HG03135 (cell line): ENCODE data around the gene RYR2.

Source experiments
- ATAC-seq: cut with Tn5 transposase; IDR thresholded peaks from one replicate; pipeline ENCODE4 v1.9.1; 2021; ENCODE audit warnings: mild to moderate bottlenecking, moderate library complexity; ENCODE audit not compliant: unreplicated experiment

The RYR2 gene

GRCh38 chr1:237619553-237619952 lies 577.6 kb downstream of the RYR2 start:
- ATAC-seq: no peak

DNA sequence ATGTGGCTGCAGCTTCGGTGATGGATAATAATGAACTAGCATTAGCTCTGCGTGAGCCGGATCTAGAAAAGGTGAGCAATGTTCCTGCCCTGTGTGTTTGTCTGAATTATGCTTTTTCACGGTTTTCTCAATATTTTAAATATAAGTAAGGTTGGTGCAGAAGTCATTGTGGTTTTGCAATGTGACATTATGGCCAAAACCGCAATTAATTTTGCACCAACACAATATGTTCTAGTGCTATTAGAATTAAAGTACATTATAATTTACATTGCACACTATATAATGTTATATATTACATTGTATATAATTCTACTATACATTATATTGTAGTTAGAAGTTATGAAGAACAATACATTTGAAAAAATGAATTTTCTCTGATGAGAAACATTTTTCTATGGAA lies 592.9 kb downstream of the RYR2 start:
- ATAC-seq: no peak

- ATAC-seq: no peak
Observed at GRCh38 chr1:237638555-237638954, 596.6 kb downstream of the RYR2 start.

DNA sequence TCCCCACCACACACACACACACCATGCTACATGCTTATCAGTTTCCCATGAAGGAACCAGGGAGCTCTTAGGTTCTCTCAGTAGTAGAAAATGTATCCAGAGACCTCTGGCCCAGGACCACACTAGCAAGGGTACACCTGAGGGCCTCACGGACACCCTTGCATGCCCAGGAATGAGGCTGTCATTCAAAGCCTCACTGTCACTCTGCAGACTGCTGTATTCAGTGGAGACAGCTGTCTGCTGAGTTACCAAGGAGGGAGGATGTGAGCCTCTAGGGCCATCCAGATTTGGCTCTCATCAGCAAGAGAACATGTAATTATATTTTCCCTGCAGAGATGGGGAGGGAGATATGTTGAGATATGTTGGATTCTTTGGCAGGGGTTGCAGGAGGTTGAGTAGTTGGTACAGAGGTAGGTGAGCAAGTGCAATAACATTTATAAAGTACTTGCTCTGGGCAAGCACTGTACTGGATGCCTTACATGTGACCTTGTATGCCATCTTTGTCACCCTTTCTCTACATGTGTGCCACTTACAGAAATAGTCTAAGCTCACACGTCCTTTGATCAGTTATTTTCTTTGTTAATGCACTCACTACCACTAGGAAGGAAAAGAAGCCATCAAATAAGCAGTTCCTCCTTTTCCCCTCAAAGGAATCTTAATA lies 598.2 kb downstream of the RYR2 start:
- ATAC-seq: no peak

GRCh38 chr1:237640966-237641365 lies 599.0 kb downstream of the RYR2 start:
- no peak for ATAC-seq

DNA sequence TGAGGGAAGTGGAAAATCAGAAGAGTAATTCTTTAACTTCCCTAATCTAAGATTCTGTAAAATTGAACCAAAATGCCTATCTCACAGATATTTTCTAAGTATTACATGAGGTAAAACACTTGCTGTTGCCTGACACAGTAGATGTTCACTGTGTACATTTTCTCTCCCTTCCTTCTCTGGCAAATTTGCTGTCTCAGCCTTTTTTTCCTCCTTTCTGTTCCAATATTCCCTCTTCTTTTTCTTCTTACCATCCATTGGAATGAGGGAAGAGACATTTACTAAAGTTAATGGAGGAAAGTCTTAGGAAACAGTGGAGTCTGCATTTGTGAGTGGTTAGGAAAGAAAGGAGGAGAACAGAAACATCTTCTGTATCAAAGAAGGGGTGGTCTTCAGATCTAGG lies 608.8 kb downstream of the RYR2 start:
- no peak for ATAC-seq

DNA sequence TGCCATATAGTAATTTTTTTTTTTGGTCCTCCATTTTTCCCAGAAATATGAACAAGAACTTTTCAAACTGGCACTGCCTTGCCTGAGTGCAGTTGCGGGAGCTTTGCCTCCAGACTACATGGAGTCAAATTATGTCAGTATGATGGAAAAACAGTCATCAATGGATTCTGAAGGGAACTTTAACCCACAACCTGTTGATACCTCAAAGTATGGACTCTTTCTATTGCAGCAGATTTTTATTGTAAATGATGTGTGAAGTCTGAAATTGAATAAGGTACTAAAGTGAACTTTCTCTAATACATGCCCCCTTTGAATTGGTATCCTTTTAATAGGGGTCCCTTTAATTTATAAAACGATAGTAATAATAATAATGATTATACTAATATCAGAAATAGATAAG lies 613.8 kb downstream of the RYR2 start:
- ATAC-seq: no peak

DNA sequence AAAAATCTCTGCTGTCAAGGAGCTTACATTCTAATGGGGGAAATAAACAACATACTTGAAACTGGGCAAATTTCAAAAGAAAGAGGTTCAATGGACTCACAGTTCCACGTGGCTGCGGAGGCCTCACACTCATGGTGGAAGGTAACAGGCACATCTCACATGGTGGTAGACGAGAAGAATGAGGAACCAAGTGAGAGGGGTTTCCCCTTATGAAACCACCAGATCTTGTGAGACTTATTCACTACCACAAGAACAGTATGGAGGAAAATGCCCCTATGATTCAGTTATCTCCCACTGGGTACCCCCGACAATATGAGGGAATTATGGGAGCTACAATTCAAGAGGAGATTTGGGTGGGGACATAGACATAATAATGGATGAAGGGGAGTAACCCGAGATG lies 622.4 kb downstream of the RYR2 start:
- no peak for ATAC-seq

- no peak for ATAC-seq
Observed at GRCh38 chr1:237670302-237670701, 628.3 kb downstream of the RYR2 start.

- ATAC-seq: no peak
Observed at GRCh38 chr1:237671262-237671661, 629.3 kb downstream of the RYR2 start.

GRCh38 chr1:237671935-237672334 lies 630.0 kb downstream of the RYR2 start:
- no peak for ATAC-seq

GRCh38 chr1:237672748-237673147 lies 630.8 kb downstream of the RYR2 start:
- no peak for ATAC-seq

DNA sequence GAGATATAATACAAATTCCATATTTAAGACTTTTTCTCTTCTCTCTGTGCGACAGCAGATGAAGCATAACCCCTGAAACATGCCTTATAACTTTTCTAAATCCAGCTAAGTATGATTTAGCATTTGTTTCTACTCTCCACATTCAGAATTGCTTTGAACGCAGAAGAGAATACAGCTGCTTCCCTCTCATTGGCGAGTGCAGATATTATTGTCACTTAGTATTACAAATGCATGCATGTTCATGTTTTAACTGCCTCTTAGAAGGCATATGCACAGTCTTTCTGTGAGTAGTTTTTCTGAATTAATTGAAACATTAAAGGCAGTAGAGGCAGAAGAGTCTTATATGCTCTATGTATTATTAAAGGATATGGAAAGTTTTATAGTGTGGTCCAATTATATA lies 631.6 kb downstream of the RYR2 start:
- no peak for ATAC-seq

- no peak for ATAC-seq
Observed at GRCh38 chr1:237677979-237678378, 636.0 kb downstream of the RYR2 start.

GRCh38 chr1:237679687-237680086 lies 637.7 kb downstream of the RYR2 start:
- no peak for ATAC-seq

DNA sequence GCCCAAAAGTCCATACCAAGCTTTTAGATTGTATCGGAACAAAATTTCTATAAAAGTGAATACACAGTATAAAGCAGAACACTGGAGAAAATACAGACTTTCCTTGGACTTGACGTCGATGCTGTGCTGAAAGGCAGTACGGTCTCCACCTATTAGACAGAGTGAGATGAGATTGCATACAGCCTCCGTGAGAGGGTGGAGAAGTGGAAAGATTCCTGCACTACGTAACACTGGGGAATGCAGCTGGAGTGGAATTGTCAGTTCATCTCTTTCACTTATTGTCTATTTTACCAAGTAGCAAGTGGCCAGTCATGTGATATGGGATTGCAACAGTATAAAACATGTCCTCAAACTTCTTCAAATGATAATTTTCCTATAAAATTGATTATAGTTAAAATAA lies 639.2 kb downstream of the RYR2 start:
- ATAC-seq: no peak

- no peak for ATAC-seq
Observed at GRCh38 chr1:237684236-237684635, 642.3 kb downstream of the RYR2 start.

GRCh38 chr1:237685551-237685950 lies 643.6 kb downstream of the RYR2 start:
- no peak for ATAC-seq

DNA sequence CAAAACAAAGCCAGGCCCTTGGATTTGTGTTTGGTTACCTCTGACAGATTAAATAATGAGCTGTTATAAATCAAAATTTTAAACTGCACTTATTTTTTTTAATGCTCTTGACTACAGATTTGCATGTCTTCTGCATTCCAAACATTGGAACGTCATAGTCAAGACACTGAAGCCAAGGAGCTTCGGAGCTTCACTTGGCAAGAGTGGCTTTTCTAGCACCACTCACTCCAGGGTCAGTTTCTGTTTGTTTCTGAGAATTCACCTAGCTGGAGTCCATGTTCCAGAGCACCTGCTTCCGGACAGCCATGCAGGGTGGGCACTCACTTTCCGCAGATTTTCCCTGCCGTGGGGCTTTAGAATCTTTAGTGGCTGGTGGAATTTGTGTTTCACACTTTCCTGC lies 645.8 kb downstream of the RYR2 start:
- no peak for ATAC-seq

DNA sequence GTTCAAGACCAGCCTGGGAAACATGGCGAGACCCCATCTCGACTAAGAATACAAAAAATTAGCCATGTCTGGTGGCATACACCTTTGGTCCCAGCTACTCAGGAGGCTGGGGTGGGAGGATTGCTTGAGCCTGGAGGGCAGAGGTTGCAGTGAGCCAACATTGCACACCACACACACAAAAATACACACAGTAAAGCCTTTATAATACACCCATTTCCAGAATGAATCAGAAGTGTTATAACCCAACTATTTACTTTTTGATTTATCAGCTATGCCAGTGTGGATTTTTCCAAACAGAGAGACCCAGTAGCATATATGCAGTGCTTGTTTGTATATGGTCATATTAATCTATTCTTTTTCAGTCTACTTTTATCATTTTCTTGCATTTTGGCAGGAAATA lies 648.7 kb downstream of the RYR2 start:
- no peak for ATAC-seq

- no peak for ATAC-seq
Observed at GRCh38 chr1:237692255-237692654, 650.3 kb downstream of the RYR2 start.

DNA sequence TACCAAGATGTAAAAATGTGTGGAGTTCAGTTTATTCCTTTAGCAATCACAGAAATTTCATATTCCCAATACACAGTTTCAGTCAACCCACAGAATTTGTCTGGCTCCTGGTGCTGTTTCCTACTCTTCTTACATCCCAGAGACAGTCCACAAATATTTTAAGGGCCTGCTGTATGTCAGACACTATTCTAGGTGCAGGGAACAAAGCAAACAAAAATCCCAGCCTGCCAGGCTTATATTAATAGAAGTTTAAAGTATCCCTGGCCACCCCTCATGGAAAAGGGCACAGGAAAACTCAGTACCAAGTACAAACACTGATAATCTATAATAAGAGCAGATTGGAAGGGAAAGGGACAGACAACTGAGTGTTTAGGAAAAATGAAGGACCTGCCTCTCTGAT lies 653.9 kb downstream of the RYR2 start:
- no peak for ATAC-seq

DNA sequence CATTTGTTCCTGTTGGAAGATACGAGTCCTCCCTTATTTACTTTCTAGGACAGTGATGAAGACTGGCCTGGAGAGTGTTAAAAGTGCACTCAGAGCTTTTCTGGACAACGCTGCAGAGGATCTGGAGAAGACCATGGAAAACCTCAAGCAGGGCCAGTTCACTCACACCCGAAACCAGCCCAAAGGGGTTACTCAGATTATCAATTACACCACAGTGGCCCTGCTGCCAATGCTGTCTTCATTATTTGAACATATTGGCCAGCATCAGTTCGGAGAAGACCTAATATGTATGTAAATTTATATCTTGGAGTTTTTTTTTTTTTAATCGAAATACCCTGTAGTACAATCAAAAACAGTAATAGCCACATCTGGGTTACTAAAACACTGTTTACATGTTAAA lies 658.2 kb downstream of the RYR2 start:
- no peak for ATAC-seq
